AG09309 (cell line): ENCODE data around the gene NOX3.
A peak's percentile ranks its signal among the peaks of the same experiment; 100 is the strongest.
"Not testable (repeated sequence)": the region's sequence is repeated elsewhere in the genome, so short reads cannot be mapped to it uniquely, and the experiment has no call there.

Source experiments
- DNase-seq: peaks from one replicate; pipeline ENCODE4 v3.0.0-alpha.2; 2010; ENCODE audit warnings: low read depth
- H3K4me3 ChIP-seq: 2 replicates; pipeline ENCODE4 v1.5.1; 2011; ENCODE audit warnings: mild to moderate bottlenecking, low read depth, low read length, moderate library complexity; ENCODE audit not compliant: control insufficient read depth
- CTCF ChIP-seq: IDR thresholded peaks from 2 replicates; pipeline ENCODE4 v1.5.1; 2011; ENCODE audit warnings: mild to moderate bottlenecking, low read depth, low read length, inconsistent platforms; ENCODE audit not compliant: insufficient read depth, control insufficient read depth; ENCODE audit errors: missing control alignments

NOX3 gene

GRCh38 chr6:155495011-155495768, 39.6 kb upstream of the NOX3 start:
- peak; percentile 90 for DNase-seq
- H3K4me3 ChIP-seq, result no peak overlapping the region
- peak; percentile 84 for TF ChIP-seq CTCF

- no peak for TF ChIP-seq CTCF
- no peak overlapping the region for H3K4me3 ChIP-seq
- peak; percentile 99 for DNase-seq
Measured at GRCh38 chr6:155493694-155494143, 38.1 kb upstream of the NOX3 start.

- DNase-seq, result no peak
Measured at GRCh38 chr6:155493026-155493693, 37.5 kb upstream of the NOX3 start.

GRCh38 chr6:155492061-155492735, 36.6 kb upstream of the NOX3 start:
- TF ChIP-seq CTCF, result no peak
- H3K4me3 ChIP-seq, result no peak overlapping the region
- DNase-seq, result no peak

More at GRCh38 chr6:155493026-155493693, 37.5 kb upstream of the NOX3 start:
- no peak for TF ChIP-seq CTCF
- no peak overlapping the region for H3K4me3 ChIP-seq

GRCh38 chr6:155491421-155491820, 35.8 kb upstream of the NOX3 start:
- H3K4me3 ChIP-seq, result no peak overlapping the region
- no peak for TF ChIP-seq CTCF
- DNase-seq, result no peak

- DNase-seq, H3K4me3 ChIP-seq: not testable (repeated sequence)
Measured at GRCh38 chr6:155488197-155488596, 32.6 kb upstream of the NOX3 start.
